Mucosa of descending colon (tissue), 3 donors: ENCODE results near the gene CACNA1C. TPM values are rescaled to one million over a fixed set of nuclear protein-coding genes. Genes with fewer than 3 reads are reported as not detected.

Experiments used
- ATAC-seq: fragments of 200-7000 bp; cut with Tn5 transposase; one replicate; pipeline ENCODE4 v1.9.1; 2020; ENCODE audit warnings: mild to moderate bottlenecking, moderate library complexity
- DNase-seq, 3 donors: peaks; one replicate each; pipeline ENCODE4 v3.0.0-alpha.2; 2020
- H3K36me3 ChIP-seq: fragments of 200-600 bp; one replicate; pipeline ENCODE4 v1.8.0; 2021; ENCODE audit warnings: low read depth, mild to moderate bottlenecking
- H3K4me1 ChIP-seq: fragments of 200-600 bp; one replicate; pipeline ENCODE4 v1.8.0; 2021; ENCODE audit warnings: low read depth, mild to moderate bottlenecking
- H3K4me3 ChIP-seq: fragments of 200-600 bp; one replicate; pipeline ENCODE4 v1.8.0; 2021; ENCODE audit warnings: mild to moderate bottlenecking
- H3K9me3 ChIP-seq: fragments of 200-600 bp; one replicate; pipeline ENCODE4 v1.8.0; 2021; ENCODE audit warnings: mild to moderate bottlenecking
- intact Hi-C, 2 donors: fragments of 100-400 bp; cut with DNase I in 1 of 2; cut with micrococcal nuclease in 1 of 2; formaldehyde crosslinking; loops; one replicate each; pipeline versions ENCODE4 v1.11.0 to v1.11.1; 2022; cut with DNase I, micrococcal nuclease
- total RNA-seq, 3 donors: library from RNA; stranded (reverse); fragmentation: NEBNext Ultra II Directional in 2 of 3; extraction: Animal tissue kit (Norgen Biotek cat#: 25700) in 2 of 3; gene quantifications; one replicate each; pipeline versions ENCODE4 v1.2.1 to v1.2.4, GENCODE V29; 2021 to 2023
- TF ChIP-seq, protein P1 (sequence below): fragments of 200-600 bp; IDR thresholded peaks from one replicate; pipeline ENCODE4 v1.8.0; 2022; ENCODE audit warnings: antibody characterized with exemption, mild to moderate bottlenecking
- donor health status: DM: no; HTN: no; CAD: no; lungs with moderate emphysema.
- donor health status: DM: no; HTN: no; CAD: no.
- donor health status: DM: no; HTN: yes; CAD: no.

The CACNA1C gene
- total RNA-seq, 3 donors from 2014 or later: 5.5 to 89.4 (median 9.2) TPM

- H3K4me1 ChIP-seq: peaks cover 5% of the 10 kb centered on the region
- H3K36me3 ChIP-seq: no peaks in the 10 kb centered on the region
- intact Hi-C loops: no loop called here
- no peak overlapping the region for H3K4me3 ChIP-seq
- TF ChIP-seq, protein P1, sequence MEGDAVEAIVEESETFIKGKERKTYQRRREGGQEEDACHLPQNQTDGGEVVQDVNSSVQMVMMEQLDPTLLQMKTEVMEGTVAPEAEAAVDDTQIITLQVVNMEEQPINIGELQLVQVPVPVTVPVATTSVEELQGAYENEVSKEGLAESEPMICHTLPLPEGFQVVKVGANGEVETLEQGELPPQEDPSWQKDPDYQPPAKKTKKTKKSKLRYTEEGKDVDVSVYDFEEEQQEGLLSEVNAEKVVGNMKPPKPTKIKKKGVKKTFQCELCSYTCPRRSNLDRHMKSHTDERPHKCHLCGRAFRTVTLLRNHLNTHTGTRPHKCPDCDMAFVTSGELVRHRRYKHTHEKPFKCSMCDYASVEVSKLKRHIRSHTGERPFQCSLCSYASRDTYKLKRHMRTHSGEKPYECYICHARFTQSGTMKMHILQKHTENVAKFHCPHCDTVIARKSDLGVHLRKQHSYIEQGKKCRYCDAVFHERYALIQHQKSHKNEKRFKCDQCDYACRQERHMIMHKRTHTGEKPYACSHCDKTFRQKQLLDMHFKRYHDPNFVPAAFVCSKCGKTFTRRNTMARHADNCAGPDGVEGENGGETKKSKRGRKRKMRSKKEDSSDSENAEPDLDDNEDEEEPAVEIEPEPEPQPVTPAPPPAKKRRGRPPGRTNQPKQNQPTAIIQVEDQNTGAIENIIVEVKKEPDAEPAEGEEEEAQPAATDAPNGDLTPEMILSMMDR: no peak
- ATAC-seq: no peak
- no peak for DNase-seq
- H3K9me3 ChIP-seq: no peaks in the 10 kb centered on the region
Observed at GRCh38 chr12:2578772-2579171, 526.0 kb downstream of the CACNA1C start.

- no peak for ATAC-seq
- intact Hi-C loops: no loop called here
Observed at GRCh38 chr12:2580821-2581220, 528.0 kb downstream of the CACNA1C start.

GRCh38 chr12:2581293-2582045 lies 528.7 kb downstream of the CACNA1C start:
- Histone ChIP-seq H3K4me1 (peaks cover 10% of the 10 kb centered on the region), H3K9me3 (no peaks in the 10 kb centered on the region), H3K4me3 (no peak overlapping the region), H3K36me3 (no peaks in the 10 kb centered on the region)
- TF ChIP-seq, protein P1: no peak
- ATAC-seq (no peak), DNase-seq (no peak)
- intact Hi-C loops: no loop called here

More at GRCh38 chr12:2580821-2581220, 528.0 kb downstream of the CACNA1C start:
- Histone ChIP-seq H3K4me1 (peaks cover 5% of the 10 kb centered on the region), H3K36me3 (no peaks in the 10 kb centered on the region), H3K9me3 (no peaks in the 10 kb centered on the region), H3K4me3 (no peak overlapping the region)
- TF ChIP-seq, protein P1: no peak
- DNase-seq: no peak

- intact Hi-C loops: no loop called here
- no peak overlapping the region for H3K4me3 ChIP-seq
- H3K4me1 ChIP-seq: peaks cover 13% of the 10 kb centered on the region
- H3K9me3 ChIP-seq: no peaks in the 10 kb centered on the region
- no peak for DNase-seq
- TF ChIP-seq, protein P1: no peak
- ATAC-seq: no peak
- H3K36me3 ChIP-seq: no peaks in the 10 kb centered on the region
Observed at GRCh38 chr12:2582631-2583030, 529.8 kb downstream of the CACNA1C start.

GRCh38 chr12:2583091-2583497 lies 530.3 kb downstream of the CACNA1C start:
- ATAC-seq: peak; percentile 91
- intact Hi-C loops: no loop called here
- no peak overlapping the region for H3K4me3 ChIP-seq

More at GRCh38 chr12:2583091-2583497, 530.3 kb downstream of the CACNA1C start:
- H3K9me3 ChIP-seq: no peaks in the 10 kb centered on the region
- no peaks in the 10 kb centered on the region for H3K36me3 ChIP-seq
- TF ChIP-seq, protein P1: peak; percentile 88
- peaks cover 13% of the 10 kb centered on the region for H3K4me1 ChIP-seq
- peak; percentile 66 to 85 (median 85) for DNase-seq
